ENCODE data around the gene SRY. TPM values are rescaled to one million over a fixed set of nuclear protein-coding genes. Genes with fewer than 3 reads are reported as not detected.
"Not testable (repeated sequence)": the region's sequence is repeated elsewhere in the genome, so short reads cannot be mapped to it uniquely, and the experiment has no call there.

The SRY gene
- 0.70 TPM for polyA plus RNA-seq
- long read RNA-seq, donor 1 = 0 reads
- long read RNA-seq, donor 2 = 0 reads
- long read RNA-seq, donor 3, partial matches to known transcripts = 0 of 2 reads
- long read RNA-seq, donor 3, other reads (novel, unspliced or antisense) = 0 of 2 reads
- long read RNA-seq, donor 4 = 0 reads
- long read RNA-seq, donor 5 = 0 reads
- long read RNA-seq, donor 6 = 0 reads
- long read RNA-seq, donor 7 = 0 reads
- long read RNA-seq, donor 8 = 0 reads
- long read RNA-seq, donor 9 = 0 reads
- long read RNA-seq, donor 10, partial matches to known transcripts = 0 of 1 reads
- long read RNA-seq, donor 10, other reads (novel, unspliced or antisense) = 0 of 1 reads
- long read RNA-seq, donor 11, partial matches to known transcripts = 0 of 1 reads
- long read RNA-seq, donor 11, other reads (novel, unspliced or antisense) = 0 of 1 reads

DNA sequence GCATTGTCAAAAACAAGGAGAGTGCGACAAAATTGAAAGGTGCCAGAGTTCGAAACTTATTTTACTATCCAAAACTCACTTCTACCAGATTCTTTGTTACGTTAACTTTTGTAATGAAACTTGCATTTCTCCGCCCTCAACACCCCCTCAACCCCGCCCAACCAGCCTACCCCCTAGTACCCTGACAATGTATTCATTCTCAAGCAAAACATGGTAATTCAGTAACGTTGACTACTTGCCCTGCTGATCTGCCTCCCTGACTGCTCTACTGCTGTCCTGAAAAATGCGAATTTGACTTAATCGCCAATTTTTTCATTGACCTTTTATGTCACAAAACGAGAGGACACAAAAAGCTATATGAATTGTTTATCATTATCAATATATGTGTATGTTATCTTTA is at the start of gene SRY:
SRY (minus strand) TSS at position 83 of the 400 bp plus-strand sequence; CDS start at position 4, 79 bp downstream.
- H3K36me3 ChIP-seq (ENCODE audit: control insufficient read depth, insufficient read depth, low read length) = no peaks in the 10 kb centered on the region
- WGBS (ENCODE audit: insufficient coverage, low lambda C conversion rate) = no CpG with 5 or more reads among the region's 9 CpGs

DNA sequence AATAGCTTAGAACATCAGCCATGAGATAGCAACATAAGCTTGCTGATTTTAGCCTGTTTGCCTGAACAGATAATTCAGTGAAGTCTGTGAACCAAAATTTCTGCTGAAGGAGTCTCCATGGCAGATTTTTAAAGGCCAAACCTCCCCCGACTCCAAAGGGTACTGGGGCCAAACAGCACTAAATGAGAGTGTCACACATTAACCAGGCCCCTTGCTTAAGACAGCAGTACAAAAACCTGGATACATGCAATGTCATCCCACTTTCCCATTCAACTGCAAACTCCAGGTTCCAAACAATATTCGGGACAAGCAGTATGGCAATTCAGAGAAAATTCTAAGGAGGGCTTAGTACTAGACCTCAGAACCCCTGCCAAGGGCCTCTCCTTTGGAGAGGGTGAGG is 49.6 kb upstream of the SRY start:
- no peak overlapping the region for H3K4me3 ChIP-seq (ENCODE audit: low read length)
- peaks cover 5% of the 10 kb centered on the region for H3K4me1 ChIP-seq (ENCODE audit: control insufficient read depth, insufficient read depth, low read length)
- H3K27ac ChIP-seq (ENCODE audit: low read length) = peak overlapping the region; percentile 53
- no peaks in the 10 kb centered on the region for H3K27me3 ChIP-seq (ENCODE audit: control insufficient read depth, insufficient read depth, low read length)
- no peak for DNase-seq
- peaks cover 2% of the 10 kb centered on the region for H3K9me3 ChIP-seq (ENCODE audit: control insufficient read depth, low read depth, low read length)
- H3K36me3 ChIP-seq (ENCODE audit: control insufficient read depth, insufficient read depth, low read length) = no peaks in the 10 kb centered on the region
- WGBS (ENCODE audit: insufficient coverage, low lambda C conversion rate) = no CpG with 5 or more reads among the region's 2 CpGs

More for the DNA sequence above, at the start of gene SRY:
- Histone ChIP-seq H3K4me1 (ENCODE audit: control insufficient read depth, insufficient read depth, low read length) (no peaks in the 10 kb centered on the region), H3K27ac (ENCODE audit: low read length) (peak within 1 kb of the TSS; percentile 16), H3K4me3 (ENCODE audit: low read length) (peak within 1 kb of the TSS; percentile 47), H3K9me3 (ENCODE audit: control insufficient read depth, low read depth, low read length) (no peaks in the 10 kb centered on the region), H3K27me3 (ENCODE audit: control insufficient read depth, insufficient read depth, low read length) (no peaks in the 10 kb centered on the region)
- DNase-seq = no peak

DNA sequence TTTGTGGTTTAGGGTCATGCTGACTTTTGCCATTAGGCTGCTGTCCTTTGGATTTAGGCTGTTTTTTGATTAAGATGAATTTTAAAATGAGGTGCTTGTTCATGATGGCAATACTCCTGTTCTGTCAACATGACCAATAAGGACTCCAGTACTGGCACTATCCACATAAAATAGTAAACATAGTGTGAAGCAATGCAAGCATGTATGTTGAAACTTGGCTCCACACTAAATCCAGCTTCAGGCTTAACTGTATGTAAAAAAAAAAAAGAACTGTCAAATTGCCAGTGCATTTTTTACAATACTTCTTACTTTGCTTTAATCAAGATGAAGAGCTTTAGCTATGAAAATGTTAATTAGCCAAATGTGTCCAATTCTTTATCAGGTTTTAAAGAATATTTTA is 47.7 kb upstream of the SRY start:
- Histone ChIP-seq H3K4me3 (ENCODE audit: low read length) (no peak overlapping the region), H3K27ac (ENCODE audit: low read length) (no peak overlapping the region), H3K9me3 (ENCODE audit: control insufficient read depth, low read depth, low read length) (peaks cover 1% of the 10 kb centered on the region), H3K36me3 (ENCODE audit: control insufficient read depth, insufficient read depth, low read length) (no peaks in the 10 kb centered on the region), H3K27me3 (ENCODE audit: control insufficient read depth, insufficient read depth, low read length) (no peaks in the 10 kb centered on the region), H3K4me1 (ENCODE audit: control insufficient read depth, insufficient read depth, low read length) (peaks cover 5% of the 10 kb centered on the region)
- DNase-seq = no peak

DNA sequence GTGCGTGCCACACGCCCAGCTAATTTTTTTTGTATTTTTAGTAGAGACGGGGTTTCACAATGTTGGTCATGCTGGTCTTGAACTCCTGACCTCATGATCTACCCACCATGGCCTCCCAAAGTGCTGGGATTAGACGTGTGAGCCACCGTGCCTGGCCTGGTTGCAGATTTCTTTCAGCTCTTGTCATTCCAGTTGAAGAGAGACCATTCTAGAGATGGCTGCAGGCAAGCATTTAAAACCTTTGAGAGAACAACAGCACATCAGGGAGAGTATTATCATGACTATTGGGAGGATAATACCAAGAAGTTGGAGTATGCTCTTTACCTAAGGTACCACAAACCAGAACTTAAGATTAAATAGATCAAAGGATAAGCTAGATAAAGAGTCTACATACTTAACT is 41.0 kb upstream of the SRY start:
- Histone ChIP-seq H3K4me3 (ENCODE audit: low read length) (no peak overlapping the region), H3K27me3 (ENCODE audit: control insufficient read depth, insufficient read depth, low read length) (no peaks in the 10 kb centered on the region), H3K9me3 (ENCODE audit: control insufficient read depth, low read depth, low read length) (no peaks in the 10 kb centered on the region), H3K36me3 (ENCODE audit: control insufficient read depth, insufficient read depth, low read length) (no peaks in the 10 kb centered on the region), H3K4me1 (ENCODE audit: control insufficient read depth, insufficient read depth, low read length) (no peaks in the 10 kb centered on the region), H3K27ac (ENCODE audit: low read length) (no peak overlapping the region)
- no CpG with 5 or more reads among the region's 5 CpGs for WGBS (ENCODE audit: insufficient coverage, low lambda C conversion rate)
- DNase-seq = no peak

DNA sequence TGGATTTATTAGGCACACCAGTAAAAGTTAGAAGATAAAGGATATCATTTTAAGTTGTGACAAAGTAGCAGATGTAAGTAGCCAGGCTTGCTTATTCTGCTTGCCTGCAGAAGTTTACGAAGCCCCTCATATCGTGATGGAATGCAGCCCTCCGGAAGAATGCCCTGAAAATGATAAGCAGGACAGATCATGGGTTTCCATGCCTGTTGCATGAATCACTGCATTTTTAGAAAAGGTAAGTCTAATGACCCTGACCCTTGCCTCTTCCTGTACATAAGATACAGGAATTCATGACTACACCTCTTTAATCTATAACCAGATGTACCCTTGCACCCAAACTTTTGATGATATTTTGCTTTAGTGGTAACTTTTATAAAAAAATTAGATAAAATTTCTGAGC is 37.0 kb upstream of the SRY start:
- Histone ChIP-seq H3K4me3 (ENCODE audit: low read length) (no peak overlapping the region), H3K27ac (ENCODE audit: low read length) (peak overlapping the region; percentile 20), H3K36me3 (ENCODE audit: control insufficient read depth, insufficient read depth, low read length) (no peaks in the 10 kb centered on the region), H3K9me3 (ENCODE audit: control insufficient read depth, low read depth, low read length) (no peaks in the 10 kb centered on the region), H3K4me1 (ENCODE audit: control insufficient read depth, insufficient read depth, low read length) (no peaks in the 10 kb centered on the region), H3K27me3 (ENCODE audit: control insufficient read depth, insufficient read depth, low read length) (no peaks in the 10 kb centered on the region)
- peak in 1 of 2 donors; percentile 72 for DNase-seq
- no CpG with 5 or more reads among the region's 3 CpGs for WGBS (ENCODE audit: insufficient coverage, low lambda C conversion rate)

DNA sequence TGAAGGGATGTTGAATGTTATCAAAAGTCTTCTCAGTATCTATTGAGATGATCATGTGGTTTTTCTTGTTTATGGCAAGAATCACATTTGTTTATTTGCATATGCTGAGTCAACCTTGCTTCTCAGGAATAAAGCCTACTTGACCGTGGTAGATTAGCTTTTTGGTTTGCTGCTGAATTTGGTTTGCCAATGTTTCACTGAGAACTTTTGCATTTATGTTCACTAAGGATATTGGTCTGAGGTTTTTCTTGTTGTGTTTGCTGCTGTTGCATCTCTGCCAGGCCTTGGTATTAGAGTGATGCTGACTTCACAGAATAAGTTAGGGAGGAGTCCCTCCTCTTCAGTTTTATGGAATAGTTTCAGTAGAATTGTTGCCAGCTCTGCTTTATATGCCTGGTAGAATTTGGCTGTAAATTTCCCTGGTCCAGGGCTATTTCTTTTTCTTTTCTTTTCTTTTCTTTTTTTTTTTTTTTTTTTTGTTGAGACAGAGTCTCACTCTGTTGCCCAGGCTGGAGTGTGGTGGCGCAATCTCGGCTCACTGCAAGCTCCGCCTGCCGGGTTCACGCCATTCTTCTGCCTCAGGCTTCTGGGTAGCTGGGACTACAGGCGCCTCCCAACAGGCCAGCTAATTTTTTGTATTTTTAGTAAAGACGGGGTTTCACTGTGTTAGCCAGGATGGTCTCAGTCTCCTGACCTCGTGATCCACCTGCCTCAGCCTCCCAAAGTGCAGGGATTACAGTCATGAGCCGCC is 29.8 kb upstream of the SRY start:
- not testable (repeated sequence) for DNase-seq; H3K27ac ChIP-seq (ENCODE audit: low read length); H3K9me3 ChIP-seq (ENCODE audit: control insufficient read depth, low read depth, low read length); H3K36me3 ChIP-seq (ENCODE audit: control insufficient read depth, insufficient read depth, low read length); H3K4me3 ChIP-seq (ENCODE audit: low read length); H3K27me3 ChIP-seq (ENCODE audit: control insufficient read depth, insufficient read depth, low read length); H3K4me1 ChIP-seq (ENCODE audit: control insufficient read depth, insufficient read depth, low read length)
- no CpG with 5 or more reads among the region's 10 CpGs for WGBS (ENCODE audit: insufficient coverage, low lambda C conversion rate)

DNA sequence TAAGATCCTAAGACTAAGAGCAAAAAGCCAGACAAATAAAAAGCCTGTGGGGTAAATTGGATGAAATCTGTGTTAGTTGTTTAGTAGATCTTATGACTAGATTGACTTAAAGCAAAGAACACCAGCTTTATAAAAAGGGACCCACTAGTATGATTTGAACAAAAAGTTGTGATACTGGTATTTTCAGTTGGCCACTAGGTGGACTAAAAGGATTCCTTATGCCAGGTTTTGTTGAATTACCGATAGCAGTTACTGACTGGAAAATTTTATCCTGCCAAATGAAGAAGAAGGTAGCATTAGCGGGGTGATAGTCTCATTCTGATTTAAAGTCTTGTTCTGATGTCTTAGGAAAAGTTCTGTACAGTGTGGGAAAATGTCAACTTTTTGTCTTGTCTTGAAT is 12.8 kb upstream of the SRY start:
- DNase-seq = no peak
- H3K9me3 ChIP-seq (ENCODE audit: control insufficient read depth, low read depth, low read length) = no peaks in the 10 kb centered on the region
- H3K36me3 ChIP-seq (ENCODE audit: control insufficient read depth, insufficient read depth, low read length) = no peaks in the 10 kb centered on the region
- H3K27ac ChIP-seq (ENCODE audit: low read length) = no peak overlapping the region
- H3K27me3 ChIP-seq (ENCODE audit: control insufficient read depth, insufficient read depth, low read length) = no peaks in the 10 kb centered on the region
- no peak overlapping the region for H3K4me3 ChIP-seq (ENCODE audit: low read length)
- peaks cover 3% of the 10 kb centered on the region for H3K4me1 ChIP-seq (ENCODE audit: control insufficient read depth, insufficient read depth, low read length)
- no CpG with 5 or more reads among the region's 2 CpGs for WGBS (ENCODE audit: insufficient coverage, low lambda C conversion rate)

DNA sequence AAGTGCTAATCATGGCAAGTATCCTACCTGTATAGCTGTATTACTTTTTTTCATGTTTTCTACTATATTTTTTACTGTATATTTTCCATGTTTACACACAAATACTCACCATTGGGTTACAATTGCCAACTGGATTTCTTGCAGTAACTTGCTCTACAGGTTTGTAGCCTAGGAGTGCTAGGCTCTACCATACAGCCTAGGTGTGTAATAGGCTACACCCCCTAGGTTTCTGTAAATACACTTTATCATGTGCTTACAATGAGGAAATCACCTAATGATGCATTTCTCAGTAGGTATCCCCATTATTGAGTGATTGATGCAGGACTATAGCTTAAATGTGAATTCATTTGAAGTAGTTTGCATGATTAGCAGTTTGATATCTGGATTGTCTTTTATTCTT is 10.5 kb upstream of the SRY start:
- Histone ChIP-seq H3K4me3 (ENCODE audit: low read length) (no peak overlapping the region), H3K27me3 (ENCODE audit: control insufficient read depth, insufficient read depth, low read length) (no peaks in the 10 kb centered on the region), H3K4me1 (ENCODE audit: control insufficient read depth, insufficient read depth, low read length) (peaks cover 3% of the 10 kb centered on the region), H3K27ac (ENCODE audit: low read length) (no peak overlapping the region), H3K36me3 (ENCODE audit: control insufficient read depth, insufficient read depth, low read length) (no peaks in the 10 kb centered on the region), H3K9me3 (ENCODE audit: control insufficient read depth, low read depth, low read length) (no peaks in the 10 kb centered on the region)
- DNase-seq = peak in 1 of 2 donors; percentile 11

DNA sequence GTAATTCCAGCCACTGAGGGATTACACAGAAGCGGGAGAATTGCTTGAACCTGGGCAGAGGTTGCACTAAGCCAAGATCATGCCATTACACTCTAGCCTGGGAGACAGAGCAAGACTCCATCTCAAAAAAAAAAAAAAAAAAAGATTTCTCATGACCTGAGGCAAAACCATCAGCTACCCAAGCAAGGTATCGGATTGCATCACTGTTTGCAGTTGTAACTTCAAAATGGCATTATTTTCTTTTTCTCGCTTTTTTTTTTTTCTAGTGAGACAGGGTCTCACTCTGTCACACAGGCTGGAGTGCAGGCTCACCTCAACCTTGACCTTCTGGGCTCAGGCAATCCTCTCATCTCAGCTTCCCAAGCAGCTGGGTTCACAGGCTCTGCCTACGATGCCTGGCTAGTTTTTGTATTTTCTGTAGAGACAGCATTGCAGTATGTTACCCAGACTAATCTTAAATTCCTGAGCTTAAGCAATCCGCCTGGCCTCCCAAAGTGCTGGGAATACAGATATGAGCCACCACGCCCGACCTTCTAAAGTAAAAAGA is 9.6 kb upstream of the SRY start:
- Histone ChIP-seq H3K4me1 (ENCODE audit: control insufficient read depth, insufficient read depth, low read length) (peaks cover 3% of the 10 kb centered on the region), H3K36me3 (ENCODE audit: control insufficient read depth, insufficient read depth, low read length) (no peaks in the 10 kb centered on the region), H3K4me3 (ENCODE audit: low read length) (no peak overlapping the region), H3K9me3 (ENCODE audit: control insufficient read depth, low read depth, low read length) (no peaks in the 10 kb centered on the region), H3K27ac (ENCODE audit: low read length) (no peak overlapping the region), H3K27me3 (ENCODE audit: control insufficient read depth, insufficient read depth, low read length) (no peaks in the 10 kb centered on the region)
- no peak for DNase-seq
- no CpG with 5 or more reads among the region's 7 CpGs for WGBS (ENCODE audit: insufficient coverage, low lambda C conversion rate)

DNA sequence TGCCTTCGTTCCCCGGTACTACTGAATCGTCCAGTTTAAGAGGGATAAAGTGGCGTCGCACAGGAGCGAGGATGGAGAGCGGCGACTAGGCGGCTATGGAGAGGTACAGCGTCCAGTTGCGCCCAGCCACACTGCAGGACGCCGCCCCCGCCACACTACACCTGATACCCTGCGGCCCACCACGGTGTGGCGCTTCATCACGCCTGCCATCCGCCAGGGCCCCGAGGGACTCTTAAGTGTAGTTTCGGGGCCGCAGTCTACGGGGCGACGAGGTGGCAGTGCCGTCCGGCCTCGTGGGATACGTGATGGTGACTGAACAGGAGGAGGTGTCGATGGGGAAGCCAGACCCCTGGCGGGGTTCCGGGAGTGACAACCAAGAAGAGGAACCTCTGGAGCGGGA is 2.3 kb upstream of the SRY start:
- H3K27ac ChIP-seq (ENCODE audit: low read length) = no peak overlapping the region
- H3K4me3 ChIP-seq (ENCODE audit: low read length) = no peak overlapping the region
- no peaks in the 10 kb centered on the region for H3K9me3 ChIP-seq (ENCODE audit: control insufficient read depth, low read depth, low read length)
- no peaks in the 10 kb centered on the region for H3K4me1 ChIP-seq (ENCODE audit: control insufficient read depth, insufficient read depth, low read length)
- H3K27me3 ChIP-seq (ENCODE audit: control insufficient read depth, insufficient read depth, low read length) = no peaks in the 10 kb centered on the region
- no peaks in the 10 kb centered on the region for H3K36me3 ChIP-seq (ENCODE audit: control insufficient read depth, insufficient read depth, low read length)
- no CpG with 5 or more reads among the region's 33 CpGs for WGBS (ENCODE audit: insufficient coverage, low lambda C conversion rate)
- no peak for DNase-seq
